ENCODE measurements around the gene UBR7. TPM values are rescaled to one million over a fixed set of nuclear protein-coding genes. Genes with fewer than 3 reads are reported as not detected.

UBR7 gene
- total RNA-seq, 1 experiment from 2014 or later: 73.1 TPM

DNA sequence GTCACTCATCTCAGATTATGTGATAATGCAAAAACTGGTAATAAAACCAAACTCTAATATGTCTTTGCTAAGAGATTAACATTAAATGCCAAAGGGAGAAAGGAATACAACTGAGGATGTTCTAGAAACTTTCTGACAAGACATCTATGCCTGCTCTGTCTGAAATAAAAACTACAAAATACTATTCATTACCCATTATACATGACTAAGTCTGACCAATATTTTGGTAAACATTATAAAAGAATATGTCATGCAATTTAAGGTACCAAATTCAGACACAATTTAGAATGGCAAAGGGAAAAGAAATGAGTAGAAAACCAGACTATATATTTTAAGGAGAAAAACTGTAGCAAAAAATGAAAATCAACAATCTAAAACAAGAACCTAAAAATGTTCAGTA lies 39.5 kb downstream of the UBR7 start:
- Histone ChIP-seq H3K9me3 (ENCODE audit: low read depth, low read length, poor library complexity, severe bottlenecking) (no peaks in the 10 kb centered on the region), H3K4me1 (ENCODE audit: insufficient read depth, low read length, poor library complexity, severe bottlenecking) (no peaks in the 10 kb centered on the region), H3K27ac (ENCODE audit: low read depth, low read length, poor library complexity, severe bottlenecking) (no peak overlapping the region), H3K4me3 (ENCODE audit: low read depth, low read length, poor library complexity, severe bottlenecking) (no peak overlapping the region), H3K27me3 (replicated peaks; ENCODE audit: insufficient read depth, low read depth, low read length, poor library complexity) (no peaks in the 10 kb centered on the region), H3K36me3 (ENCODE audit: insufficient read depth, low read length, poor library complexity, severe bottlenecking) (peaks cover 26% of the 10 kb centered on the region)
- TF ChIP-seq, protein P1, sequence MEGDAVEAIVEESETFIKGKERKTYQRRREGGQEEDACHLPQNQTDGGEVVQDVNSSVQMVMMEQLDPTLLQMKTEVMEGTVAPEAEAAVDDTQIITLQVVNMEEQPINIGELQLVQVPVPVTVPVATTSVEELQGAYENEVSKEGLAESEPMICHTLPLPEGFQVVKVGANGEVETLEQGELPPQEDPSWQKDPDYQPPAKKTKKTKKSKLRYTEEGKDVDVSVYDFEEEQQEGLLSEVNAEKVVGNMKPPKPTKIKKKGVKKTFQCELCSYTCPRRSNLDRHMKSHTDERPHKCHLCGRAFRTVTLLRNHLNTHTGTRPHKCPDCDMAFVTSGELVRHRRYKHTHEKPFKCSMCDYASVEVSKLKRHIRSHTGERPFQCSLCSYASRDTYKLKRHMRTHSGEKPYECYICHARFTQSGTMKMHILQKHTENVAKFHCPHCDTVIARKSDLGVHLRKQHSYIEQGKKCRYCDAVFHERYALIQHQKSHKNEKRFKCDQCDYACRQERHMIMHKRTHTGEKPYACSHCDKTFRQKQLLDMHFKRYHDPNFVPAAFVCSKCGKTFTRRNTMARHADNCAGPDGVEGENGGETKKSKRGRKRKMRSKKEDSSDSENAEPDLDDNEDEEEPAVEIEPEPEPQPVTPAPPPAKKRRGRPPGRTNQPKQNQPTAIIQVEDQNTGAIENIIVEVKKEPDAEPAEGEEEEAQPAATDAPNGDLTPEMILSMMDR (conservative IDR thresholded peaks at IDR 0.05; ENCODE audit: low read depth, low read length): no peak
- no peak for TF ChIP-seq EZH2 (IDR thresholded peaks at IDR 0.05; ENCODE audit: borderline replicate concordance, low read depth, low read length, poor library complexity, severe bottlenecking)
- no peak for DNase-seq (ENCODE audit: low spot score)
- ChIA-PET POLR2A (ENCODE audit: low non-redundant PET) (no interaction called here), CTCF (no interaction called here)
- BruUV-seq (replicated peaks): no TSS peak
- intact Hi-C loops (cut with micrococcal nuclease; ENCODE audit: unreplicated experiment): no loop called here

GRCh38 chr14:93249128-93249831 lies 42.2 kb downstream of the UBR7 start:
- DNase-seq (ENCODE audit: low spot score): no peak
- Histone ChIP-seq H3K36me3 (ENCODE audit: insufficient read depth, low read length, poor library complexity, severe bottlenecking) (peaks cover 32% of the 10 kb centered on the region), H3K4me3 (ENCODE audit: low read depth, low read length, poor library complexity, severe bottlenecking) (no peak overlapping the region), H3K9me3 (ENCODE audit: low read depth, low read length, poor library complexity, severe bottlenecking) (no peaks in the 10 kb centered on the region), H3K4me1 (ENCODE audit: insufficient read depth, low read length, poor library complexity, severe bottlenecking) (no peaks in the 10 kb centered on the region), H3K27ac (ENCODE audit: low read depth, low read length, poor library complexity, severe bottlenecking) (no peak overlapping the region), H3K27me3 (replicated peaks; ENCODE audit: insufficient read depth, low read depth, low read length, poor library complexity) (no peaks in the 10 kb centered on the region)
- BruUV-seq (replicated peaks): no TSS peak
- POLR2A ChIA-PET (ENCODE audit: low non-redundant PET): no interaction called here
- TF ChIP-seq EZH2 (IDR thresholded peaks at IDR 0.05; ENCODE audit: borderline replicate concordance, low read depth, low read length, poor library complexity, severe bottlenecking): no peak
- TF ChIP-seq, protein P1 (conservative IDR thresholded peaks at IDR 0.05; ENCODE audit: low read depth, low read length): no peak
- intact Hi-C loops (cut with micrococcal nuclease; ENCODE audit: unreplicated experiment): no loop called here
- CTCF ChIA-PET: interaction anchor here (0.6 kb wide), 1 partner anchor 18 kb away, joined by 4 read pairs; no protein-coding TSS in a partner anchor

DNA sequence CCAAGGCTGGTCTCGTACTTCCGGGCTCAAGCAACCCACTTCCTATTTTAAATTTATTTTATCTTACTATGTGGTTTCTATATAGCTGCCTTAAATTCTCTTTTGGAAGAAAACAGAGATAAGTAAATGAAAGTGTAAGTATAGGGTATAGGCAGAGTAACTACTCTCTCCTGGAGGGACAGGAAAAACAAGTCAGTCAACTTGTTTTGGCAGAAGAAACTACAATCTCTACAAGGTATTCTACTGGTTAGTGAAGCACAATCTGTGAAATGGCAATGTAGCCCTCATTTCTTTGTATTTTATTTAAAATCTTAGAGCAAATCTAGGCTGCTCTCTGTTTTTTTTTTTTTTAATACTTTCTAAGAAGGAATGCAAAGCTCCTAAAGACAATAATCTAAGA lies 55.4 kb downstream of the UBR7 start:
- Histone ChIP-seq H3K9me3 (ENCODE audit: low read depth, low read length, poor library complexity, severe bottlenecking) (no peaks in the 10 kb centered on the region), H3K27ac (ENCODE audit: low read depth, low read length, poor library complexity, severe bottlenecking) (no peak overlapping the region), H3K36me3 (ENCODE audit: insufficient read depth, low read length, poor library complexity, severe bottlenecking) (peaks cover 12% of the 10 kb centered on the region), H3K4me1 (ENCODE audit: insufficient read depth, low read length, poor library complexity, severe bottlenecking) (no peaks in the 10 kb centered on the region), H3K4me3 (ENCODE audit: low read depth, low read length, poor library complexity, severe bottlenecking) (no peak overlapping the region), H3K27me3 (replicated peaks; ENCODE audit: insufficient read depth, low read depth, low read length, poor library complexity) (no peaks in the 10 kb centered on the region)
- intact Hi-C loops (cut with micrococcal nuclease; ENCODE audit: unreplicated experiment): no loop called here
- BruUV-seq (replicated peaks): no TSS peak
- ChIA-PET POLR2A (ENCODE audit: low non-redundant PET) (no interaction called here), CTCF (no interaction called here)
- TF ChIP-seq, protein P1 (conservative IDR thresholded peaks at IDR 0.05; ENCODE audit: low read depth, low read length): no peak
- TF ChIP-seq EZH2 (IDR thresholded peaks at IDR 0.05; ENCODE audit: borderline replicate concordance, low read depth, low read length, poor library complexity, severe bottlenecking): no peak
- DNase-seq (ENCODE audit: low spot score): no peak
